Mammary epithelial cell (primary cell): Measurements from ENCODE around the gene CEP135.

Experiments
- EZH2 ChIP-seq: IDR thresholded peaks from 2 replicates; pipeline ENCODE4 v1.6.1; 2012; ENCODE audit warnings: low read length, inconsistent platforms, borderline replicate concordance
- TF ChIP-seq, protein P1 (sequence below), 2 donors: IDR thresholded peaks in 1 of 2; conservative IDR thresholded peaks in 1 of 2; 2 replicates each; pipeline ENCODE4 v1.5.1; 2011 to 2012; ENCODE audit warnings: inconsistent platforms in 2 of 2, low read length in 2 of 2, mild to moderate bottlenecking in 2 of 2, control low read depth in 1 of 2, low read depth in 1 of 2; ENCODE audit not compliant: insufficient read depth in 1 of 2; ENCODE audit errors: extremely low read depth in 1 of 2

DNA sequence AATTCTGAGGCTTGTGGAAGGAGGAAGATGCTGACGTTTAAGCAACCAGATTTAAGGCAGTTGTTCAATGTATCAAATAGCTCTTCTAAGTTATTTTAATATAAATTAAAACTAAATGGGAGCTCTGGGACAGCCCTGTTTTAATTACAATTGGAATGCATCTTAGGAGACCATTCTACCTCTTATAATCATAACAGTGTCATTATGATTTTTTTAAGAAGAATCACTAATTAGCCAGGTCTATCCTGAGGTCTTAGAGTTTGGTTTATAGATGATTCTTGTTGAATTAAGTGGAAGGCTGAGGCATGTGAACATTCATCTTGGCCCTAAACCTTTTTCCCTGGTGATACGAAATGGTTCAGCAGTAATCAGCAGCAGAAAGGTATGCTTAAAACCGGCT is 113.4 kb downstream of the CEP135 start:
- TF ChIP-seq, protein P1, sequence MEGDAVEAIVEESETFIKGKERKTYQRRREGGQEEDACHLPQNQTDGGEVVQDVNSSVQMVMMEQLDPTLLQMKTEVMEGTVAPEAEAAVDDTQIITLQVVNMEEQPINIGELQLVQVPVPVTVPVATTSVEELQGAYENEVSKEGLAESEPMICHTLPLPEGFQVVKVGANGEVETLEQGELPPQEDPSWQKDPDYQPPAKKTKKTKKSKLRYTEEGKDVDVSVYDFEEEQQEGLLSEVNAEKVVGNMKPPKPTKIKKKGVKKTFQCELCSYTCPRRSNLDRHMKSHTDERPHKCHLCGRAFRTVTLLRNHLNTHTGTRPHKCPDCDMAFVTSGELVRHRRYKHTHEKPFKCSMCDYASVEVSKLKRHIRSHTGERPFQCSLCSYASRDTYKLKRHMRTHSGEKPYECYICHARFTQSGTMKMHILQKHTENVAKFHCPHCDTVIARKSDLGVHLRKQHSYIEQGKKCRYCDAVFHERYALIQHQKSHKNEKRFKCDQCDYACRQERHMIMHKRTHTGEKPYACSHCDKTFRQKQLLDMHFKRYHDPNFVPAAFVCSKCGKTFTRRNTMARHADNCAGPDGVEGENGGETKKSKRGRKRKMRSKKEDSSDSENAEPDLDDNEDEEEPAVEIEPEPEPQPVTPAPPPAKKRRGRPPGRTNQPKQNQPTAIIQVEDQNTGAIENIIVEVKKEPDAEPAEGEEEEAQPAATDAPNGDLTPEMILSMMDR (conservative IDR thresholded peaks at IDR 0.05 in 1 of 2, IDR thresholded peaks at IDR 0.05 in 1 of 2; ENCODE audit: extremely low read depth in 1 of 2, insufficient read depth in 1 of 2, low read depth in 1 of 2, low read length in 2 of 2) = no peak
- no peak for TF ChIP-seq EZH2
